ENCODE measurements around the gene ZNF579.

- TF ChIP-seq CTCF (IDR thresholded peaks at IDR 0.05): no peak
- no peak for TF ChIP-seq POLR2A (IDR thresholded peaks at IDR 0.05)
- TF ChIP-seq POLR2AphosphoS5 (IDR thresholded peaks at IDR 0.05): no peak
Observed at GRCh38 chr19:55542292-55542855, 38.3 kb downstream of the ZNF579 start.

All from transverse colon (tissue), 4 donors.